Mucosa of descending colon (tissue), 3 donors: Measurements from ENCODE around the gene PCBD1. TPM values are rescaled to one million over a fixed set of nuclear protein-coding genes. Genes with fewer than 3 reads are reported as not detected.

ENCODE experiments used
- ATAC-seq: fragments of 200-7000 bp; cut with Tn5 transposase; one replicate; pipeline ENCODE4 v1.9.1; 2020; ENCODE audit warnings: mild to moderate bottlenecking, moderate library complexity
- DNase-seq, 3 donors: peaks; one replicate each; pipeline ENCODE4 v3.0.0-alpha.2; 2020
- H3K36me3 ChIP-seq: fragments of 200-600 bp; one replicate; pipeline ENCODE4 v1.8.0; 2021; ENCODE audit warnings: low read depth, mild to moderate bottlenecking
- H3K4me1 ChIP-seq: fragments of 200-600 bp; one replicate; pipeline ENCODE4 v1.8.0; 2021; ENCODE audit warnings: low read depth, mild to moderate bottlenecking
- H3K4me3 ChIP-seq: fragments of 200-600 bp; one replicate; pipeline ENCODE4 v1.8.0; 2021; ENCODE audit warnings: mild to moderate bottlenecking
- H3K9me3 ChIP-seq: fragments of 200-600 bp; one replicate; pipeline ENCODE4 v1.8.0; 2021; ENCODE audit warnings: mild to moderate bottlenecking
- intact Hi-C, 2 donors: fragments of 100-400 bp; cut with DNase I in 1 of 2; cut with micrococcal nuclease in 1 of 2; formaldehyde crosslinking; loops; one replicate each; pipeline versions ENCODE4 v1.11.0 to v1.11.1; 2022; cut with DNase I, micrococcal nuclease
- total RNA-seq, 3 donors: library from RNA; stranded (reverse); fragmentation: NEBNext Ultra II Directional in 2 of 3; extraction: Animal tissue kit (Norgen Biotek cat#: 25700) in 2 of 3; gene quantifications; one replicate each; pipeline versions ENCODE4 v1.2.1 to v1.2.4, GENCODE V29; 2021 to 2023
- TF ChIP-seq, protein P1 (sequence below): fragments of 200-600 bp; IDR thresholded peaks from one replicate; pipeline ENCODE4 v1.8.0; 2022; ENCODE audit warnings: antibody characterized with exemption, mild to moderate bottlenecking
- donor health status: DM: no; HTN: no; CAD: no; lungs with moderate emphysema.
- donor health status: DM: no; HTN: no; CAD: no.
- donor health status: DM: no; HTN: yes; CAD: no.

Gene PCBD1
- total RNA-seq, 3 donors from 2014 or later: 81.4 to 86.8 (median 86.7) TPM

DNA sequence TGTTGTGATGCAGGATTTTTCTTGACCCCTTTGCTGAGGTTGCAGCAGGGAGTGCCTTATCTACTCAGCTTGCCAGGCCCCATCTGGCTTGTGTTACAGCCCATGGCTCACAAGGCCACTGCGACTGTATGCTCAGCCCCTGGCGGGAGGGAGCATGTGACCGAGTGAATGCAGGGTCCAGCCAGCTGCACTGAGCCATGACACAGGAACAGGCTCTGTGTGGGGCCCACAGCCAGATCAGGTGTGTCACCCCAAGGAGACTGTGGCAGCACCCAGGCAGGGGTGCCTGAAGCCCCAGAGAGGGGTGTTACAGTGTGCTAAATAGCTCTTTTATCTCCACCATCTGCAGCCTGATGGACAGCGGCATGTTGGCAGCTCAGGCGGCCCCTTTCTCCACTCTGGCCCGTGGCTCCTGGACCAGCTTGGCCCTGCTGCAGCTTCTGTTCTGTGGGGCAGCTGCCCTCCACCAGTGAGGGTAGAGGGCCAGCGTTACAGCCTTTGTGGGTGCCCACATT is 2.6 kb upstream of the PCBD1 start:
- Histone ChIP-seq H3K4me1 (peaks cover 9% of the 10 kb centered on the region), H3K9me3 (no peaks in the 10 kb centered on the region), H3K36me3 (no peaks in the 10 kb centered on the region), H3K4me3 (no peak overlapping the region)
- TF ChIP-seq, protein P1, sequence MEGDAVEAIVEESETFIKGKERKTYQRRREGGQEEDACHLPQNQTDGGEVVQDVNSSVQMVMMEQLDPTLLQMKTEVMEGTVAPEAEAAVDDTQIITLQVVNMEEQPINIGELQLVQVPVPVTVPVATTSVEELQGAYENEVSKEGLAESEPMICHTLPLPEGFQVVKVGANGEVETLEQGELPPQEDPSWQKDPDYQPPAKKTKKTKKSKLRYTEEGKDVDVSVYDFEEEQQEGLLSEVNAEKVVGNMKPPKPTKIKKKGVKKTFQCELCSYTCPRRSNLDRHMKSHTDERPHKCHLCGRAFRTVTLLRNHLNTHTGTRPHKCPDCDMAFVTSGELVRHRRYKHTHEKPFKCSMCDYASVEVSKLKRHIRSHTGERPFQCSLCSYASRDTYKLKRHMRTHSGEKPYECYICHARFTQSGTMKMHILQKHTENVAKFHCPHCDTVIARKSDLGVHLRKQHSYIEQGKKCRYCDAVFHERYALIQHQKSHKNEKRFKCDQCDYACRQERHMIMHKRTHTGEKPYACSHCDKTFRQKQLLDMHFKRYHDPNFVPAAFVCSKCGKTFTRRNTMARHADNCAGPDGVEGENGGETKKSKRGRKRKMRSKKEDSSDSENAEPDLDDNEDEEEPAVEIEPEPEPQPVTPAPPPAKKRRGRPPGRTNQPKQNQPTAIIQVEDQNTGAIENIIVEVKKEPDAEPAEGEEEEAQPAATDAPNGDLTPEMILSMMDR: no peak
- ATAC-seq (no peak), DNase-seq (no peak)
- intact Hi-C loops: no loop called here

DNA sequence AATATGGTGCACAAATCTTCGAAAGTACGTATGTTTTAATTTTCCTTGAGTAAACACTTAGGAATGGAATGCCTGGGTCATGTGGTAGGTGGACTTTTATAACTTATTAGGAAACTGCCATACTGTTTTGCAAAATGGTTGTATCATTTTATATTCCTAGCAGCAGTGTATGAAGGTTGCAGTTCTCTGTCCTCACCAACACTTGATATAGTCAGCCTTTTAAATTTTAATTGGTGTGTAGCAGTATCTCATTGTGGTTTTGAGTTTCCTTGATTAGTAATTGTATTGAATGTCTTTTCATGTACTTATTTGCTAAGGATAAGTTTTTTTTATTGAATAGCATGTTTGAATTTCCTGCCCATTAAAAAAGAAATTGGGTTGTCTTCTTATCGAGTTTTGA is 926 bp upstream of the PCBD1 start:
- no peak overlapping the region for H3K4me3 ChIP-seq
- no peaks in the 10 kb centered on the region for H3K9me3 ChIP-seq
- intact Hi-C loops: no loop called here
- TF ChIP-seq, protein P1: no peak
- H3K4me1 ChIP-seq: peaks cover 9% of the 10 kb centered on the region
- ATAC-seq: no peak
- no peaks in the 10 kb centered on the region for H3K36me3 ChIP-seq
- DNase-seq: no peak

DNA sequence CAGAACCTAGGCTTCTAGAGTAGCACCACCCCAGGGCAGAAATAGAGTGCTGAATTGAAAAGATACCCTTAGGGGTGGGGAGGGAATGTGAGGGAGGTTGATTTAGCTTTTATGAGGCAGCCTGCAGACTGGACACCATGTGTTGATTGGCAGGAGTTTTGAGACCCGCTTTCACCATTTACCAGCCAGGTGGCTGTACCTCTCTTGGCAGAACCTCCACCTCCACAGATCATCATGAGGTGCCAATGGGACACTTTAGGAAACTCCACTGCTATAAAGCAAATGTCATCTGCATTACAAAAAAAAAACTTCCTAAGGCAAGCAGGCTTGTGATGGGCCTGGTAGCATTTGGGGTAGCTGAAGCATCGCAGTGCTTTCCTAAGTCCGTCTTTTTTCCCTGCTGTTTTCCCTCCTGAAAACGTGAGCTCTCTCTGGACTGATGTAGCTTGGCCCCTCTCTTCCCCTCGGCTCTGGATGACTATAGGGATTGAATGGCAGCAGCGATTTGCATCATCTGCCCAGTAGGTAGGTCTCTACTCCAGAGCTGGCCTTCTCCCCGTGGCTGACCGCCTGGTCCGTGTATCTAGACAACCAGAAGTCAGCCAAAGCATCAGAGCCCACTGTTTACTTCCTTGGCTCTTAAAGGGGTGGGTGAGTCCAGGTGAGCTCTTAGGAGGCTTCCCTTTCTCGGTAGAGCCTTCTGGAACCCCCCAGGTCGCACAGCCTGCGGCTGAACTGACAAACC is 1.3 kb downstream of the PCBD1 start:
- ATAC-seq (no peak), DNase-seq (no peak)
- no peak overlapping the region for H3K4me3 ChIP-seq
- intact Hi-C loops: no loop called here
- H3K36me3 ChIP-seq: no peaks in the 10 kb centered on the region
- H3K4me1 ChIP-seq: peaks cover 9% of the 10 kb centered on the region
- no peaks in the 10 kb centered on the region for H3K9me3 ChIP-seq
- TF ChIP-seq, protein P1: no peak

DNA sequence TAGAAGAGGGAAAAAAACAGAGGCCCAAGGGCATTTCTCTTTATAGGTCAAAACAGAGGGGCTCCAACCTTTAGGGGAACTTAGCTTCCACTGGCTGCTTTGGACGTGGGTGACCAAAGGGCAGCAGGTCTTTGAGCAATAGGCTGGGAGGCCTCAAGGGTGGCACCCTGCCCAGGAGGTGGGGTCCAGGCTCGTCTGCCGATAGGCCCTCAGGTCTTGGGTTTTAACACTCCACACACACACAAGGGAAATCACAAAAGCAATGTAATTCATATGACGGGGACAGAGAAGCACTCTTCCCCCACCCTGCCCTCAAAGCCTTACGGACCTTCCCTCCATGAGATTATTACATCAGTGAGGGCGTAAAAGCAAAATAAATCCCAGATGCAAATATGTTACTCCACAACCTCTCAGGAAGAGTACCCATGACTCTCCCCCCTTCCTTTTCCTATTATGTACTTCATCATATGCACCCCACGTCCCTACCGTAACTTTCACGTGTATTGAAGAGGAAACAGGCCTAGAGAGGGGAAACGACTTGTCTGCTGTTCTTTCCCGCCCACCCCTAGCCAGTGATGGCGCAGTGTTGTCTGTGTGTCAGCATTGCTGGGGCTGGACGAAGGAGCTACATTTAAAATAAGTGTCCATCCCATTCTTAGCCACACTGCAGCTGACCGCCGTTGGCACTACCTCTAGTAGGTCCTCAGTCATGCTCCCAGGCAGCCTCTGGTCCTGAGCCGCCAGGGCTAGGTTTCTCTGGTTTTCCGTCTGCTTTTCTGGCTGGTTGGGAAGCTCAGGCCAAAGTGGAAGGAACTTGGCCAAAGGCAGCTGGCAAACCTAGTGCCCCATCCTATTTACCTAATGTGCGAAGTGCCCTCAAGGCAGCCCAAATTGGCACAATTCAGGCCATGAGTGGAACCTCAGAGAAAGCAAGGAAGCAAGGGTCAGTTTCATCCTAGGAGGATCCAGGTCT is 2.1 kb downstream of the PCBD1 start:
- no peak for ATAC-seq
- intact Hi-C loops: no loop called here

DNA sequence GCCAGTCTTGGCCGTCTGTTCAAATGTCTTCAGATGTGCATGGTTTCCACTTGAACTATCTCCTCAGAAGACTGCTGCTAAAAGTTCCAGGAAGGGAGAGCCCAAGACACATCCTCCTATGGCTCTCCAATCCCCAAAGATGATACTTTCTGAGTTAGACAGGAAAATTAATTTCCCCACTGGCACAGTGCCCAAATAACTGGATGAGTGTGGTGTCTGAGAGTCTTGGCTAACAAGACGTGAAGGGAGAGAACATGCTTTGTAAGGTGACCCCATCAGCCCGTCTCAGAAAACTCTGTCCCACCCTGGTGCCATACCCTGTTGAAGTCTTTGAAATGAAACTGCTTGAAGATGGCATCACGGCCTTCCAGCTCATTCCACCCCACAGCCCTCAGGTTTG is 2.9 kb downstream of the PCBD1 start:
- TF ChIP-seq, protein P1: no peak
- intact Hi-C loops: no loop called here
- H3K4me1 ChIP-seq: peaks cover 9% of the 10 kb centered on the region
- no peaks in the 10 kb centered on the region for H3K9me3 ChIP-seq
- no peak for DNase-seq
- no peaks in the 10 kb centered on the region for H3K36me3 ChIP-seq
- H3K4me3 ChIP-seq: no peak overlapping the region
- ATAC-seq: no peak

More for the DNA sequence above, 2.1 kb downstream of the PCBD1 start:
- peaks cover 9% of the 10 kb centered on the region for H3K4me1 ChIP-seq
- no peaks in the 10 kb centered on the region for H3K9me3 ChIP-seq
- no peaks in the 10 kb centered on the region for H3K36me3 ChIP-seq
- H3K4me3 ChIP-seq: no peak overlapping the region
- DNase-seq: no peak
- TF ChIP-seq, protein P1: no peak
